ENCODE measurements around the gene GSK3B.
"Not testable (repeated sequence)": the region's sequence is repeated elsewhere in the genome, so short reads cannot be mapped to it uniquely, and the experiment has no call there.

The GSK3B gene

GRCh38 chr3:119902061-119902460 is 192.2 kb downstream of the GSK3B start:
- H3K27ac ChIP-seq = no peak overlapping the region
- TF ChIP-seq CTCF (conservative IDR thresholded peaks at IDR 0.05) = no peak

DNA sequence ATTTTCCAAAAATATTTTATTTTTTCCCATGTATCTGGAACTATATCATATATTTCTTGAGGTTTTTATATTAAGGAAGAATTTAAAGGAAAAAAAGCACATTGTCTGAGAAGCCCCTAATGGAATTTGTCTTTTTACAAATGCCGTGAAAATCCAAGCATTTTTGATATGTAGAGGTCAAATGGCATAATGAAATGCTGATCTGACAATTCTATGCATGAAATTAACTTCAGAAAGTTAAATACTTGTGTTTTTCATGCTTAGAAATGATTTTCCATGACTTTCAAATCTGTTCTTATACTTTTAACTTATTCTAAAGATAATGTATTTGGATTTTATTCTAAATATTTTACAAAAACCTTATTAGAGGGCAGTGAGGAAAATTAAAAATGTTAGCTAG is 193.1 kb downstream of the GSK3B start:
- H3K27ac ChIP-seq = no peak overlapping the region
- no peak for TF ChIP-seq CTCF (conservative IDR thresholded peaks at IDR 0.05)

DNA sequence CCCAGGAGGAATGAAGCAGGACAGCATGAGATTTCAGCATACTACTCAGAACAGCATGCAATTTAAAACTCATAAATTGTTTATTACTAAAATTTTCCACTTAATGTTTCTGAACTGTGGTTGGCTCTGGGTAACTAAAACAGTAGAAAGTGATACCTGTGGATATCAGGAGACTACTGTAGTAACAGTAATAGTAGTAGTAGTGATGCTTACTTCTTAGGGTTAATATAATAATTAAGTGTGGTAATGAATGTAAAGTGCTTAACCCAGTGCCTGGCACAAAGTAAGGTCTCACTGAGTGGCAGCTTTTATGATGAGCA is 195.1 kb downstream of the GSK3B start:
- no peak for TF ChIP-seq CTCF (conservative IDR thresholded peaks at IDR 0.05)
- H3K27ac ChIP-seq = no peak overlapping the region

- no peak overlapping the region for H3K27ac ChIP-seq
- no peak for TF ChIP-seq CTCF (conservative IDR thresholded peaks at IDR 0.05)
These were observed 195.6 kb downstream of the GSK3B start for GRCh38 chr3:119898478-119899191.

DNA sequence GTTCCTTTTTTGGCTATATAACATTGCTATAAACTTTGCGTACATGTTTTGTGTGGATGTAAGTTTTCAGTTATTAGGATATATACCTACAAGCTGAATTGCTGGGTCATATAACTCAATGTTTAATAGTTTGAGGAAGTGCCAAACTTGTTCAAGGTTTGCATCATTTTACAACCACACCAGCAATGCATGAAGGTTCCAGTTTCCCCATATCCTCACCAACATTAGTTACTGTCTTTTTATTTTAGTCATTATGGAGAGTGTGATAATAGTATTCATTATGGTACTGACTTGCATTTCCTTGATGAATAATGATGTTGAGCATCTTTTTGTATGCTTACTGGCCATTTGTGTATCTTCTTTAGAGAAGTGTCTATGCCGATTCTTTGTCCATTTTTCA is 200.1 kb downstream of the GSK3B start:
- no peak for TF ChIP-seq CTCF (conservative IDR thresholded peaks at IDR 0.05)
- H3K27ac ChIP-seq = no peak overlapping the region

DNA sequence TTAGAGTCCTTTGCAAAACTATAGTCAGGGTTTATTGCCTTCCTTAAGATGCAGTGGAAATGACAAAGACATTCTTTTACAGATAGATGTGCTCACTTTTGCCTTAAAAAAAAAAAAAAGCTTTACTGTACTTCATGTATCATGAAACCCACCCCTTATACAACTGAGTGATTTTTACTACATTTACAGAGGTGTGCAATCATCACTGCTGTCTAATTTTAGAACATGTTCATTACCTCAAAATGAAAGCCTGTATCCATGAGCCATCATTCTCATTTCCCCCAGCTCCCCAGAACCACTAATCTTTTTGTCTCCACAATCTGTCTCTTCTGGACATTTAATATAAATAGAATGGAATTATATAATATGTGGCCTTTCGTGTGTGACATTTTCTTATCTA is 200.5 kb downstream of the GSK3B start:
- TF ChIP-seq CTCF (conservative IDR thresholded peaks at IDR 0.05) = no peak
- no peak overlapping the region for H3K27ac ChIP-seq

DNA sequence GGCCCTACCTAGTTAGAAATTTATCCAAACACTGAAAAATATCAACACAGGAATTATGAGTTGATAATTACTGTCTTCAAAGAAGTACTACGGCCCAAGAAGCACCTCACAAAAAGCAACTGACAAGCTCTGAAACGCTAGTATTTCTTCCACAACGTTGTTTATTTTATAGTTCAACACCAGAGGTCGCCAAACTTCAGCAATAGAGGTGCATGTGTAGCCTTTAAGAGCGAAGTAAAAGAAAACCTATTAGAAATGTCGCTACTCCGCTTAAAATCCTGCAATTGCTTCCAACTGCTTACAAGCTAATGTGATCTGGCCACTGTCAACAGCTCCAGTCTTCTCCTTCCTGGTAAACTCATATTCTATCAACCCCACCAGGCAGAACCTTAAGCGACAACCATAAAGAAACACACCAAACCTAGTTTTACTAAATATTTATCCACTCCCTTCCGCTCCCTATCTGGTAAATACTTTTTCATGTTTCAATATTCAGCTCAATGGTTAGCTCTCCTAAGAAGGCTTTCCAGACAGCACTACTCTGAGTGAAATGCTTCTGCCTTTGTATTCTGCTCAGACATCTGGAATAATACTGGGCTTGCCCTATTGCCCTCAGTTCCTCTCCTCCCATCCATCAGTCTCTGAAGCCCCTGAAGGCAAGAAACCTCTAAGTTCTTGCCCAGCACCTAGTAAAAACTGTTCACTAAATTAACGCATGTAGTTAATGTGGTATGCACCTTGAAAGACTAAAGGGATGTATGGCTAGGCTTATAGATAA is 202.1 kb downstream of the GSK3B start:
- H3K27ac ChIP-seq = no peak overlapping the region
- peak; percentile 81 for TF ChIP-seq CTCF (conservative IDR thresholded peaks at IDR 0.05)

DNA sequence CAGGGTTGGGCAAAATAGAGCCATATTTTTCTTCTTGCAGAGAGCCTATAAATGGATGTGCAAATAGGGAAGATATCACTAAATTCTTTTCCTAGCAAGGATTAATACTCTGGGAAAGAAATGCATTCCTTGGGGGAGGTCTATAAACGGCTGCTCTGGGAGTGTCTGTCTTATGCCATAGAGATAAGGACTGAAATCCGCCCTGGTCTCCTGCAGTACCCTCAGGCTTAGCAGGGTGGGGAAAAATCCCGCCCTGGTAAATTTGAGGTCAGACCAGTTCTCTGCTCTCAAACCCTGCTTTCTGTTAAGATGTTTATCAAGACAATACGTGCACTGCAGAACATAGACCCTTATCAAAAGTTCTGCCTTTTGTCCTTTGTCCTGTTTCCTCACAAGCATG is 205.6 kb downstream of the GSK3B start:
- H3K27ac ChIP-seq = not testable (repeated sequence)

All from VCaP (cell line).